ENCODE results near the gene SH3BGRL3. TPM values are rescaled to one million over a fixed set of nuclear protein-coding genes. Genes with fewer than 3 reads are reported as not detected.
A peak's percentile ranks its signal among the peaks of the same experiment; 100 is the strongest.

Gene SH3BGRL3
- total and polyA plus RNA-seq, 2 donors from 2014 or later = 140 to 180 TPM

GRCh38 chr1:26284597-26285347 is 4.9 kb downstream of the SH3BGRL3 start:
- no peaks in the 10 kb centered on the region for H3K27me3 ChIP-seq (ENCODE audit: control insufficient read depth, insufficient read depth, low read length)
- no peak for FAIRE-seq
- TF ChIP-seq, protein P1, sequence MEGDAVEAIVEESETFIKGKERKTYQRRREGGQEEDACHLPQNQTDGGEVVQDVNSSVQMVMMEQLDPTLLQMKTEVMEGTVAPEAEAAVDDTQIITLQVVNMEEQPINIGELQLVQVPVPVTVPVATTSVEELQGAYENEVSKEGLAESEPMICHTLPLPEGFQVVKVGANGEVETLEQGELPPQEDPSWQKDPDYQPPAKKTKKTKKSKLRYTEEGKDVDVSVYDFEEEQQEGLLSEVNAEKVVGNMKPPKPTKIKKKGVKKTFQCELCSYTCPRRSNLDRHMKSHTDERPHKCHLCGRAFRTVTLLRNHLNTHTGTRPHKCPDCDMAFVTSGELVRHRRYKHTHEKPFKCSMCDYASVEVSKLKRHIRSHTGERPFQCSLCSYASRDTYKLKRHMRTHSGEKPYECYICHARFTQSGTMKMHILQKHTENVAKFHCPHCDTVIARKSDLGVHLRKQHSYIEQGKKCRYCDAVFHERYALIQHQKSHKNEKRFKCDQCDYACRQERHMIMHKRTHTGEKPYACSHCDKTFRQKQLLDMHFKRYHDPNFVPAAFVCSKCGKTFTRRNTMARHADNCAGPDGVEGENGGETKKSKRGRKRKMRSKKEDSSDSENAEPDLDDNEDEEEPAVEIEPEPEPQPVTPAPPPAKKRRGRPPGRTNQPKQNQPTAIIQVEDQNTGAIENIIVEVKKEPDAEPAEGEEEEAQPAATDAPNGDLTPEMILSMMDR (IDR thresholded peaks at IDR 0.05; ENCODE audit: borderline replicate concordance, extremely low read depth, insufficient read depth) = peak; percentile 57
- DNase-seq = peak in 1 of 5 donors; percentile 90
- no peaks in the 10 kb centered on the region for H3K36me3 ChIP-seq (ENCODE audit: control insufficient read depth in 2 of 3, insufficient read depth in 3 of 3, low read length in 3 of 3)
- no peak overlapping the region for H3K9ac ChIP-seq (ENCODE audit: low read length in 3 of 3)
- H3K4me3 ChIP-seq (ENCODE audit: low read length in 3 of 3) = no peak overlapping the region
- peaks cover 0 to 11% (median 0%) of the 10 kb centered on the region in 3 donors for H3K4me1 ChIP-seq (ENCODE audit: control insufficient read depth in 2 of 3, insufficient read depth in 2 of 3, low read depth in 1 of 3, low read length in 3 of 3)
- no peak overlapping the region for H3K27ac ChIP-seq (ENCODE audit: low read depth in 2 of 2, low read length in 2 of 2)
- intact Hi-C loops (cut with DNase I) = no loop called here
- no peaks in the 10 kb centered on the region for H3K9me3 ChIP-seq (ENCODE audit: control insufficient read depth in 2 of 3, insufficient read depth in 1 of 3, low read length in 3 of 3)

- Histone ChIP-seq H3K9me3 (ENCODE audit: control insufficient read depth in 2 of 3, insufficient read depth in 1 of 3, low read length in 3 of 3) (no peaks in the 10 kb centered on the region), H3K27me3 (ENCODE audit: control insufficient read depth, insufficient read depth, low read length) (no peaks in the 10 kb centered on the region), H3K36me3 (ENCODE audit: control insufficient read depth in 2 of 3, insufficient read depth in 3 of 3, low read length in 3 of 3) (no peaks in the 10 kb centered on the region), H3K9ac (ENCODE audit: low read length in 3 of 3) (no peak overlapping the region), H3K4me1 (ENCODE audit: control insufficient read depth in 2 of 3, insufficient read depth in 2 of 3, low read depth in 1 of 3, low read length in 3 of 3) (peaks cover 0 to 10% (median 0%) of the 10 kb centered on the region in 3 donors), H3K4me3 (ENCODE audit: low read length in 3 of 3) (no peak overlapping the region), H3K27ac (ENCODE audit: low read depth in 2 of 2, low read length in 2 of 2) (no peak overlapping the region)
- intact Hi-C loops (cut with DNase I) = no loop called here
- FAIRE-seq (no peak), DNase-seq (peak in 1 of 5 donors; percentile 61)
- TF ChIP-seq, protein P1 (IDR thresholded peaks at IDR 0.05; ENCODE audit: borderline replicate concordance, extremely low read depth, insufficient read depth) = no peak
Measured at GRCh38 chr1:26285366-26286063, 5.6 kb downstream of the SH3BGRL3 start.

GRCh38 chr1:26286064-26286416 is 6.2 kb downstream of the SH3BGRL3 start:
- intact Hi-C loops (cut with DNase I) = no loop called here
- H3K9ac ChIP-seq (ENCODE audit: low read length in 3 of 3) = no peak overlapping the region
- H3K36me3 ChIP-seq (ENCODE audit: control insufficient read depth in 2 of 3, insufficient read depth in 3 of 3, low read length in 3 of 3) = no peaks in the 10 kb centered on the region
- FAIRE-seq (no peak), DNase-seq (peak in 1 of 5 donors; percentile 10)
- H3K4me1 ChIP-seq (ENCODE audit: control insufficient read depth in 2 of 3, insufficient read depth in 2 of 3, low read depth in 1 of 3, low read length in 3 of 3) = peaks cover 0 to 6% (median 0%) of the 10 kb centered on the region in 3 donors
- no peaks in the 10 kb centered on the region for H3K27me3 ChIP-seq (ENCODE audit: control insufficient read depth, insufficient read depth, low read length)
- no peak overlapping the region for H3K27ac ChIP-seq (ENCODE audit: low read depth in 2 of 2, low read length in 2 of 2)
- TF ChIP-seq, protein P1 (IDR thresholded peaks at IDR 0.05; ENCODE audit: borderline replicate concordance, extremely low read depth, insufficient read depth) = no peak
- no peaks in the 10 kb centered on the region for H3K9me3 ChIP-seq (ENCODE audit: control insufficient read depth in 2 of 3, insufficient read depth in 1 of 3, low read length in 3 of 3)
- H3K4me3 ChIP-seq (ENCODE audit: low read length in 3 of 3) = no peak overlapping the region
